ENCODE results near the gene TYMS. TPM values are rescaled to one million over a fixed set of nuclear protein-coding genes. Genes with fewer than 3 reads are reported as not detected.

Gene TYMS
- total and polyA plus RNA-seq, 2 donors (not counting 3 experiments of a cell fraction or from before 2014, with no cell fraction given) = 136 to 200 TPM

DNA sequence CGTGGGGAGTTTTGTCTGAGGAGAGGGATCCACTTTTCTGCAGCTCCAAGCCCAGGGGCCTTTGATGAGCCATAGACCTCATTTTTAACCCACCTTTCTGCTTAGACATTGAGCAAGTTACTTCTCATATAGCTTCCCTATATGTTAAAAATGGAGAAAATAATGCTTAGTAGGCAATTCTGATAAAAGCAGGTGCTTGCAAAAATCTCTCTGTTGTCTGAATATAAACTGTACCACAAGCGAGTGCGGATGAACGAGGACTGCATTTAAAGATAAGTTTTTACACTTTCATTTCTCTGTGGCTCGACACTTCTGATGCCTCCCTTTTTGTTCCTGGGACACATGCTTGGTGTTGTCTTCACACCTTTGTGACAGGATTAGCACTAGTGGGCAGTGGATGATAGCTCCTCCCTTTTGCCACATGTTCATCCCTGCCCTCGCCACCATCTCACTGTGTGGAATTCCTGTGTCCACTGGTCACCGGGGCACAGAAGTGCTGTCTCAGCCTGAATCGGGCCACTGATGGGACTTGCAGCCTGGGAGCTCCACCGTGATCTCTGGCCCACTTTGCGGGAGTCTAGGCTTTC, 1.6 kb downstream of the TYMS start:
- POLR2A ChIA-PET = no interaction called here
- Histone ChIP-seq H3K36me3 (ENCODE audit: control insufficient read depth in 2 of 2, extremely low read depth in 1 of 2, insufficient read depth in 2 of 2, low read length in 2 of 2) (peaks cover 0 to 13% of the 10 kb centered on the region in 2 experiments), H3K79me2 (ENCODE audit: control insufficient read depth, insufficient read depth, low read length) (peaks cover 39% of the 10 kb centered on the region), H2AFZ (ENCODE audit: low read depth, low read length) (peak overlapping the region; percentile 88), H3K4me3 (replicated peaks in 1 of 3; ENCODE audit: insufficient read depth in 1 of 3, low read depth in 1 of 3, low read length in 3 of 3) (peak overlapping the region; percentile 70 to 88 (median 82)), H3K4me1 (ENCODE audit: control insufficient read depth, extremely low read depth, insufficient read depth, low read length) (peaks cover 10% of the 10 kb centered on the region), H4K20me1 (replicated peaks; ENCODE audit: control insufficient read depth, extremely low read depth, insufficient read depth, low read length) (no peaks in the 10 kb centered on the region), H3K27ac (ENCODE audit: insufficient read depth, low read depth, low read length) (peak overlapping the region; percentile 46), H3K9me1 (replicated peaks; ENCODE audit: control insufficient read depth, extremely low read depth, insufficient read depth, low read length) (no peaks in the 10 kb centered on the region), H3K9ac (replicated peaks; ENCODE audit: extremely low read depth, insufficient read depth, low read length) (peak overlapping the region; percentile 73), H3K4me2 (ENCODE audit: insufficient read depth, low read length) (peak overlapping the region; percentile 89), H3K27me3 (ENCODE audit: control insufficient read depth in 2 of 2, insufficient read depth in 2 of 2, low read length in 2 of 2) (no peaks in the 10 kb centered on the region), H3K9me3 (replicated peaks; ENCODE audit: control insufficient read depth, insufficient read depth, low read length) (no peaks in the 10 kb centered on the region)
- intact Hi-C loops (cut with micrococcal nuclease) (loop anchor here (2.0 to 10.0 kb wide), 2 partner anchors 54 to 176 kb away; partner anchors contain the start of gene ENOSF1), dilution Hi-C loops (cut with MboI; ENCODE audit: extremely low pct_ligation_motif_present, low sequenced_read_pairs) (no loop called here)
- BruUV-seq (replicated peaks) = TSS peak; percentile 21
- TF ChIP-seq FOS (IDR thresholded peaks at IDR 0.05; ENCODE audit: borderline replicate concordance, insufficient read depth, low read length) (no peak), POLR2AphosphoS5 (IDR thresholded peaks at IDR 0.05; ENCODE audit: insufficient read depth, low read depth, low read length) (no peak), MYC (IDR thresholded peaks at IDR 0.05; ENCODE audit: low read depth, low read length) (no peak), EZH2 (IDR thresholded peaks at IDR 0.05; ENCODE audit: borderline replicate concordance, low read depth, low read length, severe bottlenecking) (no peak), JUN (IDR thresholded peaks at IDR 0.05; ENCODE audit: borderline replicate concordance, insufficient read depth, insufficient read length, low read depth) (no peak), POLR2A (IDR thresholded peaks at IDR 0.05; ENCODE audit: low read depth, low read length) (no peak), GATA2 (IDR thresholded peaks at IDR 0.05; ENCODE audit: insufficient read depth, insufficient read length, low read depth, low read length) (no peak)
- TF ChIP-seq, protein P1, sequence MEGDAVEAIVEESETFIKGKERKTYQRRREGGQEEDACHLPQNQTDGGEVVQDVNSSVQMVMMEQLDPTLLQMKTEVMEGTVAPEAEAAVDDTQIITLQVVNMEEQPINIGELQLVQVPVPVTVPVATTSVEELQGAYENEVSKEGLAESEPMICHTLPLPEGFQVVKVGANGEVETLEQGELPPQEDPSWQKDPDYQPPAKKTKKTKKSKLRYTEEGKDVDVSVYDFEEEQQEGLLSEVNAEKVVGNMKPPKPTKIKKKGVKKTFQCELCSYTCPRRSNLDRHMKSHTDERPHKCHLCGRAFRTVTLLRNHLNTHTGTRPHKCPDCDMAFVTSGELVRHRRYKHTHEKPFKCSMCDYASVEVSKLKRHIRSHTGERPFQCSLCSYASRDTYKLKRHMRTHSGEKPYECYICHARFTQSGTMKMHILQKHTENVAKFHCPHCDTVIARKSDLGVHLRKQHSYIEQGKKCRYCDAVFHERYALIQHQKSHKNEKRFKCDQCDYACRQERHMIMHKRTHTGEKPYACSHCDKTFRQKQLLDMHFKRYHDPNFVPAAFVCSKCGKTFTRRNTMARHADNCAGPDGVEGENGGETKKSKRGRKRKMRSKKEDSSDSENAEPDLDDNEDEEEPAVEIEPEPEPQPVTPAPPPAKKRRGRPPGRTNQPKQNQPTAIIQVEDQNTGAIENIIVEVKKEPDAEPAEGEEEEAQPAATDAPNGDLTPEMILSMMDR (IDR thresholded peaks at IDR 0.05; ENCODE audit: extremely low read depth in 1 of 2, insufficient read depth in 1 of 2, low read depth in 1 of 2, low read length in 2 of 2) = no peak
- TF ChIP-seq, protein P2, sequence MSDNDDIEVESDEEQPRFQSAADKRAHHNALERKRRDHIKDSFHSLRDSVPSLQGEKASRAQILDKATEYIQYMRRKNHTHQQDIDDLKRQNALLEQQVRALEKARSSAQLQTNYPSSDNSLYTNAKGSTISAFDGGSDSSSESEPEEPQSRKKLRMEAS (IDR thresholded peaks at IDR 0.05; ENCODE audit: insufficient read depth, insufficient read length) = no peak
- CTCF ChIA-PET = interaction anchor here (1.2 to 2.8 kb wide), 7 partner anchors 11 to 180 kb away, joined by 3 to 16 read pairs (median 10); partner anchors contain the start of gene ENOSF1
- no peak for FAIRE-seq
- DNase-seq (ENCODE audit: low read depth, low spot score) = no peak
